Gastrocnemius medialis (tissue), 4 donors: ENCODE measurements around the gene SEPTIN3.

Experiments
- CTCF ChIP-seq, 5 experiments: fragments of 450-650 bp in 3 of 5; fragments of 200-600 bp in 2 of 5; sonication (generic) in 2 of 5; IDR thresholded peaks in 4 of 5; conservative IDR thresholded peaks in 1 of 5; 1 replicate in 4 of 5; 2 replicates in 1 of 5; pipeline ENCODE4 v1.5.1; 2016 to 2019; ENCODE audit warnings: antibody characterized with exemption in 5 of 5, mild to moderate bottlenecking in 3 of 5, moderate library complexity in 3 of 5
- POLR2A ChIP-seq, 2 donors: fragments of 450-650 bp; IDR thresholded peaks; one replicate each; pipeline ENCODE4 v1.6.1; 2017; ENCODE audit warnings: antibody characterized with exemption in 2 of 2, mild to moderate bottlenecking in 2 of 2, moderate library complexity in 2 of 2

GRCh38 chr22:41947424-41948080 lies 21.7 kb upstream of the SEPTIN3 start:
- TF ChIP-seq POLR2A (IDR thresholded peaks at IDR 0.05) = no peak
- no peak for TF ChIP-seq CTCF (IDR thresholded peaks at IDR 0.05 in 4 of 5, conservative IDR thresholded peaks at IDR 0.05 in 1 of 5)
